22Rv1 (cell line): Measurements from ENCODE around the gene KIF26B.

Experiments
- ZFX ChIP-seq: fragments of 450-650 bp; IDR thresholded peaks from 2 replicates; pipeline ENCODE4 v1.6.1; 2017; ENCODE audit warnings: antibody characterized with exemption, borderline replicate concordance
- TF ChIP-seq, protein P1 (sequence below): fragments of 450-650 bp; IDR thresholded peaks from 2 replicates; pipeline ENCODE4 v1.5.1; 2017; ENCODE audit warnings: mild to moderate bottlenecking

DNA sequence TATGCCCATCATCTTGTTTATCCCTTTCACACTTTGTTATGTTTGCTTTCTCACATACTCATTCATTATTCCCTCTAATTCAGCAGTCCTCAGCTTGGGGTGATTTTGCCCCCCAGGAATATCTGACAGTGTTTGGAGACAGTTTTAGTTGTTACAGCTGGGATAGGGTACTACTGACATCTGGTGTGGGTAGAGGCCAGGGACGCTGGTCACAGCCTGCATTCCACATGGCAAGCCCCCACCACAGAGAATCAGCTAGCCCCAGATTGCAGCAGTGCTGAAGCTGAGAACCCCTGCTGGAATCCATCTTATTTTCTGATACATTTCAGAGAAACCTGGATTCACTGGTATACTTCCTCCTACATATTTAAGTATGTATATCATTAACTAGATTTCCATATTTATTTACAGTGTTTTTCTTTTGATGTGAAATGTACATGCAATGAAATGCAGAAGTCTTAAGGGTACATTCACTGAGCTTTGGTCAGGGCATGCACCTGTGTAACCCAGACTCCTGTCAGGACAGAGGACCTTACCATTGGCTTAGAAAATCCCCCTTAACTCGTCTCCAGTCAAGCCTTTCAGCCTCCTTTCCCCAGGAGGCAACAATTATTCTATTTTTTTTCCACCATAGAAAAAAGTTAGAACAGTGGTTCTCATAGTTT, 68.3 kb downstream of the KIF26B start:
- TF ChIP-seq, protein P1, sequence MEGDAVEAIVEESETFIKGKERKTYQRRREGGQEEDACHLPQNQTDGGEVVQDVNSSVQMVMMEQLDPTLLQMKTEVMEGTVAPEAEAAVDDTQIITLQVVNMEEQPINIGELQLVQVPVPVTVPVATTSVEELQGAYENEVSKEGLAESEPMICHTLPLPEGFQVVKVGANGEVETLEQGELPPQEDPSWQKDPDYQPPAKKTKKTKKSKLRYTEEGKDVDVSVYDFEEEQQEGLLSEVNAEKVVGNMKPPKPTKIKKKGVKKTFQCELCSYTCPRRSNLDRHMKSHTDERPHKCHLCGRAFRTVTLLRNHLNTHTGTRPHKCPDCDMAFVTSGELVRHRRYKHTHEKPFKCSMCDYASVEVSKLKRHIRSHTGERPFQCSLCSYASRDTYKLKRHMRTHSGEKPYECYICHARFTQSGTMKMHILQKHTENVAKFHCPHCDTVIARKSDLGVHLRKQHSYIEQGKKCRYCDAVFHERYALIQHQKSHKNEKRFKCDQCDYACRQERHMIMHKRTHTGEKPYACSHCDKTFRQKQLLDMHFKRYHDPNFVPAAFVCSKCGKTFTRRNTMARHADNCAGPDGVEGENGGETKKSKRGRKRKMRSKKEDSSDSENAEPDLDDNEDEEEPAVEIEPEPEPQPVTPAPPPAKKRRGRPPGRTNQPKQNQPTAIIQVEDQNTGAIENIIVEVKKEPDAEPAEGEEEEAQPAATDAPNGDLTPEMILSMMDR = no peak
- TF ChIP-seq ZFX = no peak
